AG04449 (cell line): ENCODE results near the gene SMOC1.

Source experiments
- CTCF ChIA-PET: fragments of 350-600 bp; formaldehyde crosslinking; extraction: SDS; loops from one replicate; lab custom pipeline; 2021; ENCODE audit warnings: antibody characterized with exemption; lab: Yijun Ruan, JAX
- POLR2A ChIA-PET: fragments of 400-600, 350-600 bp; formaldehyde crosslinking; extraction: SDS; loops from one replicate; lab custom pipeline; 2020; ENCODE audit warnings: antibody characterized with exemption, inconsistent platforms; lab: Yijun Ruan, JAX
- DNase-seq: peaks from one replicate; pipeline ENCODE4 v3.0.0-alpha.2; 2010; ENCODE audit warnings: low read depth, low spot score
- H3K4me3 ChIP-seq: 2 replicates; pipeline ENCODE4 v1.5.1; 2011; ENCODE audit warnings: low read depth, mild to moderate bottlenecking, control low read depth, low read length
- CTCF ChIP-seq: IDR thresholded peaks from one replicate; pipeline ENCODE4 v1.5.1; 2011; ENCODE audit warnings: mild to moderate bottlenecking, moderate library complexity, low read length, control low read depth, inconsistent platforms; ENCODE audit not compliant: insufficient read depth; ENCODE audit errors: missing control alignments

Gene SMOC1

GRCh38 chr14:69917287-69917686 lies 38.1 kb downstream of the SMOC1 start:
- no peak overlapping the region for H3K4me3 ChIP-seq
- ChIA-PET POLR2A (no interaction called here), CTCF (no interaction called here)
- TF ChIP-seq CTCF: no peak
- no peak for DNase-seq

GRCh38 chr14:69919815-69920214 lies 40.6 kb downstream of the SMOC1 start:
- no peak overlapping the region for H3K4me3 ChIP-seq
- no peak for DNase-seq
- ChIA-PET CTCF (no interaction called here), POLR2A (no interaction called here)
- no peak for TF ChIP-seq CTCF

DNA sequence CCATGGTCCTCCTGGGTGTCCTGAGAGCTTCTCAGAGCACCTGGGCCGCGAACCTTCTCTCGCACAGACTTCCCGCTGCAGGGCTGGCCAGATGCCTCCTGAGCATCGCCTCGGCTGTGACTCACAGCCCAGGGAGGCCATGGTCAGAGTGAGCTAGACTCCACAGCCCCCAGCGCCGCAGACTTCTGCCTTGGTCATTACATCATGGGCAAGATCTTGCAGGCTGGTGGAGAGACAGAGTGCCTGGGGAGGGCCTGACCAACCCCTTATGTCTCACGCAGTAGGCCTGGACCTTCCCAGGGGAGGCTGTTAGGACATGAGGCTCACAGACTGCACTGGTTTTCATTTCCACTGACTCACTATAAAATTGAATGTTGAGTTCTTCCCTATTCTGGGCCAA lies 41.8 kb downstream of the SMOC1 start:
- TF ChIP-seq CTCF: no peak
- no peak overlapping the region for H3K4me3 ChIP-seq
- ChIA-PET CTCF (no interaction called here), POLR2A (no interaction called here)
- DNase-seq: no peak

GRCh38 chr14:69922198-69922597 lies 43.0 kb downstream of the SMOC1 start:
- ChIA-PET CTCF (no interaction called here), POLR2A (no interaction called here)
- TF ChIP-seq CTCF: no peak
- no peak overlapping the region for H3K4me3 ChIP-seq
- DNase-seq: no peak

GRCh38 chr14:69924201-69924600 lies 45.0 kb downstream of the SMOC1 start:
- no peak overlapping the region for H3K4me3 ChIP-seq
- no peak for TF ChIP-seq CTCF
- ChIA-PET CTCF (no interaction called here), POLR2A (no interaction called here)
- no peak for DNase-seq

DNA sequence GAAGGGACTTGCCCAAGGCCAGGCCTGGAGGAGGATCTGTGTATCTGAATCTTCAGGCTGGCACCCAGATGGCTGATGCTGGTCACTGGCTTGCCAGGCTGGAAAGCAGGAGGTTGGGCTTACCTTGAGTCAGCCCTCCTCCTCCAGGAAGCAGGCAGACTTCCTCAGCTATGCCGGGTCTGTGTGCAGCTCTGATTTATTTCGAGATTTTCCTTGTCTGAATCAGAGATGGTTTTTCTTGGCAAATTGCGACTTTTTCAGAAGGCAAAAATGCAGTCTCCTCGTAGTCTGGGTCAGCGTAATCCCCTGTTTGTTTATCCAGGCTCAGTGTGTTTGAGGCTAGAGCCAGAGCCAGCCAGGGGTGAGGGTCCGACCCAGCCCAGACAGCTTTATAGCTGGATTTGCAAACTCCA lies 48.9 kb downstream of the SMOC1 start:
- H3K4me3 ChIP-seq: no peak overlapping the region
- no peak for TF ChIP-seq CTCF
- CTCF ChIA-PET: no interaction called here
- DNase-seq: no peak
- POLR2A ChIA-PET: no interaction called here
